ENCODE measurements around the gene FAM50B. TPM values are rescaled to one million over a fixed set of nuclear protein-coding genes. Genes with fewer than 3 reads are reported as not detected.
A peak's percentile ranks its signal among the peaks of the same experiment; 100 is the strongest.

Gene FAM50B
- total and polyA plus RNA-seq, 2 of the 13 experiments (the other 11 are each of a cell fraction or from before 2014, with no cell fraction given): 0.05 TPM; not detected in 1

DNA sequence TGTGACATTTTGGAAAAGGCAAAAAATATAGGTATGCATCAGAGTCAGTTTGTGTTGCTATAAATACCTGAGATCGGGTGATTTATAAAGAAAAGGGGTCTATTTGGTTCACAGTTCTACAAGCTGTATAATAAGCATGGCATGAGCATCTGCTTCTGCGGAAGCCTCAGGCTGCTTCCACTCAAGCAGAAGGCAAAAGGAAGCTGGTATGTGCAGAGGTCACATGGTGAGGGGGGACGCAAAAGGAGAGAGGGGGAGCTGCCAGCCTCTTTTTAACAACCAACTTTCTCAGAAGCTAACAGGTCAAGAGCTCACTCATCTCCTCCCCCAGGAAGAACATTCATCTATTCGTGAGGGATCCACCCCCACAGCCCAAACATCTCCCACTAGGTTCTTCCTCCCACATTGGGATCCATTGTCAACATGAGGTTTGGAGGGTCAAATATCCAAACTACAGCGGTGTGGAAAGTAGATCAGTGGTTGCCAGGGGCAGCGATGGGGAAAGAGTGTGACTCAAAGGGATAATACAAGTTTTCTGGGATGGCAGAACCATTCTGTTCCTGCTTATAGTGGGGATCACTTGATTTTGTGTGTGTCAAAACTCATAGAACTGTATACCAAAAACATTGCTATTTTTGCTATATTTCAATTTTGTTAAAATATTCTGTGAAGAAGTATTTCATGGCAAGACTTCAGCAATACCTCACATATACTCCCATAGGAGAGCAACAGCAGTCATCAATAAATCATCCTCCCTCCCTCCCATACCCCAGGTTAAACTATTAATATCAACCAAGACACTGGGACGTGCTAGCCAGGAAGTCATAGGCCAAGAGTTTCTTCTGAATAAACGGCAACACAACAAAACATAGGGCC is 9.9 kb upstream of the FAM50B start (continued):
- TF ChIP-seq, protein P1, sequence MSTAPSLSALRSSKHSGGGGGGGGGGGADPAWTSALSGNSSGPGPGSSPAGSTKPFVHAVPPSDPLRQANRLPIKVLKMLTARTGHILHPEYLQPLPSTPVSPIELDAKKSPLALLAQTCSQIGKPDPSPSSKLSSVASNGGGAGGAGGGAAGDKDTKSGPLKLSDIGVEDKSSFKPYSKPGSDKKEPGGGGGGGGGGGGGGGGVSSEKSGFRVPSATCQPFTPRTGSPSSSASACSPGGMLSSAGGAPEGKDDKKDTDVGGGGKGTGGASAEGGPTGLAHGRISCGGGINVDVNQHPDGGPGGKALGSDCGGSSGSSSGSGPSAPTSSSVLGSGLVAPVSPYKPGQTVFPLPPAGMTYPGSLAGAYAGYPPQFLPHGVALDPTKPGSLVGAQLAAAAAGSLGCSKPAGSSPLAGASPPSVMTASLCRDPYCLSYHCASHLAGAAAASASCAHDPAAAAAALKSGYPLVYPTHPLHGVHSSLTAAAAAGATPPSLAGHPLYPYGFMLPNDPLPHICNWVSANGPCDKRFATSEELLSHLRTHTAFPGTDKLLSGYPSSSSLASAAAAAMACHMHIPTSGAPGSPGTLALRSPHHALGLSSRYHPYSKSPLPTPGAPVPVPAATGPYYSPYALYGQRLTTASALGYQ (CRISPR knock-in tag; IDR thresholded peaks at IDR 0.05): 0 out of 2 replicates have a peak, but pooled peaks have one; percentile 4
- TF ChIP-seq SIN3A (IDR thresholded peaks at IDR 0.05; ENCODE audit: borderline replicate concordance, low read depth, low read length): no peak
- peak; percentile 26; the same call in 1 of the 2 replicates for TF ChIP-seq ZNF841 (CRISPR knock-in tag; IDR thresholded peaks at IDR 0.05; ENCODE audit: borderline replicate concordance)
- TF ChIP-seq ZNF280D (CRISPR knock-in tag; IDR thresholded peaks at IDR 0.05): no peak
- TF ChIP-seq ZNF740 (CRISPR knock-in tag; IDR thresholded peaks at IDR 0.05): no peak
- no peak; the same call in 2 of the 3 replicates for TF ChIP-seq MXI1 (IDR thresholded peaks at IDR 0.05; ENCODE audit: borderline replicate concordance, low read depth, low read length)
- no peak for TF ChIP-seq MXD3 (CRISPR knock-in tag; IDR thresholded peaks at IDR 0.05)
- TF ChIP-seq RFXAP (CRISPR knock-in tag; IDR thresholded peaks at IDR 0.05; ENCODE audit: borderline replicate concordance): no peak; the same call in 1 of the 2 replicates
- no peak for TF ChIP-seq CREB1 (IDR thresholded peaks at IDR 0.05)
- peak; percentile 31; the same call in 1 of the 2 replicates for TF ChIP-seq CREB1 (CRISPR knock-in tag; IDR thresholded peaks at IDR 0.05)
- TF ChIP-seq ZSCAN25 (CRISPR knock-in tag; IDR thresholded peaks at IDR 0.05): no peak; the same call in 1 of the 2 replicates
- TF ChIP-seq, protein P2, sequence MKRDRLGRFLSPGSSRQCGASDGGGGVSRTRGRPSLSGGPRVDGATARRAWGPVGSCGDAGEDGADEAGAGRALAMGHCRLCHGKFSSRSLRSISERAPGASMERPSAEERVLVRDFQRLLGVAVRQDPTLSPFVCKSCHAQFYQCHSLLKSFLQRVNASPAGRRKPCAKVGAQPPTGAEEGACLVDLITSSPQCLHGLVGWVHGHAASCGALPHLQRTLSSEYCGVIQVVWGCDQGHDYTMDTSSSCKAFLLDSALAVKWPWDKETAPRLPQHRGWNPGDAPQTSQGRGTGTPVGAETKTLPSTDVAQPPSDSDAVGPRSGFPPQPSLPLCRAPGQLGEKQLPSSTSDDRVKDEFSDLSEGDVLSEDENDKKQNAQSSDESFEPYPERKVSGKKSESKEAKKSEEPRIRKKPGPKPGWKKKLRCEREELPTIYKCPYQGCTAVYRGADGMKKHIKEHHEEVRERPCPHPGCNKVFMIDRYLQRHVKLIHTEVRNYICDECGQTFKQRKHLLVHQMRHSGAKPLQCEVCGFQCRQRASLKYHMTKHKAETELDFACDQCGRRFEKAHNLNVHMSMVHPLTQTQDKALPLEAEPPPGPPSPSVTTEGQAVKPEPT (CRISPR knock-in tag; IDR thresholded peaks at IDR 0.05; ENCODE audit: low read depth): peak; percentile 7; the same call in 1 of the 2 replicates
- TF ChIP-seq, protein P3, sequence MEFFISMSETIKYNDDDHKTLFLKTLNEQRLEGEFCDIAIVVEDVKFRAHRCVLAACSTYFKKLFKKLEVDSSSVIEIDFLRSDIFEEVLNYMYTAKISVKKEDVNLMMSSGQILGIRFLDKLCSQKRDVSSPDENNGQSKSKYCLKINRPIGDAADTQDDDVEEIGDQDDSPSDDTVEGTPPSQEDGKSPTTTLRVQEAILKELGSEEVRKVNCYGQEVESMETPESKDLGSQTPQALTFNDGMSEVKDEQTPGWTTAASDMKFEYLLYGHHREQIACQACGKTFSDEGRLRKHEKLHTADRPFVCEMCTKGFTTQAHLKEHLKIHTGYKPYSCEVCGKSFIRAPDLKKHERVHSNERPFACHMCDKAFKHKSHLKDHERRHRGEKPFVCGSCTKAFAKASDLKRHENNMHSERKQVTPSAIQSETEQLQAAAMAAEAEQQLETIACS (CRISPR knock-in tag; IDR thresholded peaks at IDR 0.05): no peak
- no peak for TF ChIP-seq TEAD2 (CRISPR knock-in tag; IDR thresholded peaks at IDR 0.05)
- TF ChIP-seq, protein P4, sequence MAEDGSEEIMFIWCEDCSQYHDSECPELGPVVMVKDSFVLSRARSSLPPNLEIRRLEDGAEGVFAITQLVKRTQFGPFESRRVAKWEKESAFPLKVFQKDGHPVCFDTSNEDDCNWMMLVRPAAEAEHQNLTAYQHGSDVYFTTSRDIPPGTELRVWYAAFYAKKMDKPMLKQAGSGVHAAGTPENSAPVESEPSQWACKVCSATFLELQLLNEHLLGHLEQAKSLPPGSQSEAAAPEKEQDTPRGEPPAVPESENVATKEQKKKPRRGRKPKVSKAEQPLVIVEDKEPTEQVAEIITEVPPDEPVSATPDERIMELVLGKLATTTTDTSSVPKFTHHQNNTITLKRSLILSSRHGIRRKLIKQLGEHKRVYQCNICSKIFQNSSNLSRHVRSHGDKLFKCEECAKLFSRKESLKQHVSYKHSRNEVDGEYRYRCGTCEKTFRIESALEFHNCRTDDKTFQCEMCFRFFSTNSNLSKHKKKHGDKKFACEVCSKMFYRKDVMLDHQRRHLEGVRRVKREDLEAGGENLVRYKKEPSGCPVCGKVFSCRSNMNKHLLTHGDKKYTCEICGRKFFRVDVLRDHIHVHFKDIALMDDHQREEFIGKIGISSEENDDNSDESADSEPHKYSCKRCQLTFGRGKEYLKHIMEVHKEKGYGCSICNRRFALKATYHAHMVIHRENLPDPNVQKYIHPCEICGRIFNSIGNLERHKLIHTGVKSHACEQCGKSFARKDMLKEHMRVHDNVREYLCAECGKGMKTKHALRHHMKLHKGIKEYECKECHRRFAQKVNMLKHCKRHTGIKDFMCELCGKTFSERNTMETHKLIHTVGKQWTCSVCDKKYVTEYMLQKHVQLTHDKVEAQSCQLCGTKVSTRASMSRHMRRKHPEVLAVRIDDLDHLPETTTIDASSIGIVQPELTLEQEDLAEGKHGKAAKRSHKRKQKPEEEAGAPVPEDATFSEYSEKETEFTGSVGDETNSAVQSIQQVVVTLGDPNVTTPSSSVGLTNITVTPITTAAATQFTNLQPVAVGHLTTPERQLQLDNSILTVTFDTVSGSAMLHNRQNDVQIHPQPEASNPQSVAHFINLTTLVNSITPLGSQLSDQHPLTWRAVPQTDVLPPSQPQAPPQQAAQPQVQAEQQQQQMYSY (CRISPR knock-in tag; IDR thresholded peaks at IDR 0.05): no peak

All from HepG2 (cell line).